ENCODE measurements around the gene LAMA5.

Gene LAMA5

DNA sequence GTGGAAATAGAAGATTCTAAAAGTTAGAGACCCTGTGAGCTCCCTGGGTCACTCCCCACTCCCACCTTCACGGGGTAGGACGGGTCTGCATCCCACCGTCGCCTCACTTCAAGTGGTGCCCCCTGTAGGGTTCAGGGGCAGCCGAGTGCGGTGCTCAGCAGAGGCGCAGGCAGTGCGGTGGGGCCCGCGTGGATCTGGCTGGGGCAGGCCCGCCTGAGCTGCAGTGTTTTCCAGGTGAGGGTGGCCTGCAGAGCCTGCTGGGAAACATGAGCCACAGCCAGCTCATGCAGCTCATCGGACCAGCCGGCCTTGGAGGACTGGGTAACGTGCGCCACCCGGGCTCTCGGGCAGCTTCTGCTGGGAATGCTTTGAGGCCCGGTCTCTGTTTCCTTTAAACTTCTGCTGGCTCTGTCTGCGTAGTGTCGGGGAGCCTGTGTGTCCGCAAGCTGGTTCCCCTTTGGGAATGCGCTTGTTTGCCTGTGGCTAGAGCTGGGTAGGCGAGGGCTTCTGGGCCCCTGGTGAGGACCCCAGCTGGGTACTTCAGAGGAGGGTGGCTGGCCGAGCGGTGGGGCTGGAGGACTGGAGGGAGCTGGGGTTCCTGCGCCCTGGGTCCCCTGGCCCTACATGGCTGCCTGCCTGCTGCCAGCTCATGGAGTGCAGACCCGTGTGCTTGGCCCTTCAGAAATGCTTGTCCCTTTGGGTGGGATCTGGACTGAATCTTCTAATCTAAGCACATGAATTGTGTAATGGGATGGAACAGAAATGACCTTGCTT is 60.5 kb downstream of the LAMA5 start:
- no peak overlapping the region for H3K4me3 ChIP-seq (ENCODE audit: low read length)
- DNase-seq (ENCODE audit: low read depth), result peak; percentile 70
- TF ChIP-seq, protein P1, sequence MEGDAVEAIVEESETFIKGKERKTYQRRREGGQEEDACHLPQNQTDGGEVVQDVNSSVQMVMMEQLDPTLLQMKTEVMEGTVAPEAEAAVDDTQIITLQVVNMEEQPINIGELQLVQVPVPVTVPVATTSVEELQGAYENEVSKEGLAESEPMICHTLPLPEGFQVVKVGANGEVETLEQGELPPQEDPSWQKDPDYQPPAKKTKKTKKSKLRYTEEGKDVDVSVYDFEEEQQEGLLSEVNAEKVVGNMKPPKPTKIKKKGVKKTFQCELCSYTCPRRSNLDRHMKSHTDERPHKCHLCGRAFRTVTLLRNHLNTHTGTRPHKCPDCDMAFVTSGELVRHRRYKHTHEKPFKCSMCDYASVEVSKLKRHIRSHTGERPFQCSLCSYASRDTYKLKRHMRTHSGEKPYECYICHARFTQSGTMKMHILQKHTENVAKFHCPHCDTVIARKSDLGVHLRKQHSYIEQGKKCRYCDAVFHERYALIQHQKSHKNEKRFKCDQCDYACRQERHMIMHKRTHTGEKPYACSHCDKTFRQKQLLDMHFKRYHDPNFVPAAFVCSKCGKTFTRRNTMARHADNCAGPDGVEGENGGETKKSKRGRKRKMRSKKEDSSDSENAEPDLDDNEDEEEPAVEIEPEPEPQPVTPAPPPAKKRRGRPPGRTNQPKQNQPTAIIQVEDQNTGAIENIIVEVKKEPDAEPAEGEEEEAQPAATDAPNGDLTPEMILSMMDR (IDR thresholded peaks at IDR 0.05; ENCODE audit: insufficient read depth, low read depth, low read length, missing control alignments), result no peak

DNA sequence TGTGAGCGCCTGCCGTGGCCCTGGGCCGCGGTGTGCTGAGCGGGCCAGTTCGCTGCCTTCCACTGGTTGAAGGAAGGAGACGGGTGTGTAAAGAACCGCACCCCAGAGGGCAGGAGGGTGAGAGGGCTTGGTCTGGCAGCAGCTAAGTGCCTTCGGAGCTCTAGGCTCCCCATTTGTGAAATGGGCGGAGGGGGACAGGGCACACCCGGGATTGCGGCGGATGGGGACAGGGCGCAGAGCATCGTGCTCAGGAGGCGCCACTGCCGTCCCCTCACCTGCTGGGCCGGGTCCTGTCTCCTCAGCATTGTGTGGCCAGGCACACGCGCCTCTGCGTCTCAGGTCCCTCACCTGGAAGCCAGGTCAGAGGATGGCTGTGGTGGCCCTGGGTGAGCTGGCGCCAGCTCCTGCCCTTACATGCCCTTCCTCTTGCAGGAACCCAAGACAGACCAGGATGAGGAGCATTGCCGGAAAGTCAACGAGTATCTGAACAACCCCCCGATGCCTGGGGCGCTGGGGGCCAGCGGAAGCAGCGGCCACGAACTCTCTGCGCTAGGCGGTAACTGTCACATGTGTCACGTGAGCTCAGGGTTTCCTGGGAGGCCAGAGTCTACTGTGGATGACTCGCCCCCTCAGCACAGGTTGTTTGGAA is 61.2 kb downstream of the LAMA5 start:
- no peak overlapping the region for H3K4me3 ChIP-seq (ENCODE audit: low read length)
- TF ChIP-seq, protein P1 (IDR thresholded peaks at IDR 0.05; ENCODE audit: insufficient read depth, low read depth, low read length, missing control alignments), result no peak
- DNase-seq (ENCODE audit: low read depth), result peak; percentile 60

DNA sequence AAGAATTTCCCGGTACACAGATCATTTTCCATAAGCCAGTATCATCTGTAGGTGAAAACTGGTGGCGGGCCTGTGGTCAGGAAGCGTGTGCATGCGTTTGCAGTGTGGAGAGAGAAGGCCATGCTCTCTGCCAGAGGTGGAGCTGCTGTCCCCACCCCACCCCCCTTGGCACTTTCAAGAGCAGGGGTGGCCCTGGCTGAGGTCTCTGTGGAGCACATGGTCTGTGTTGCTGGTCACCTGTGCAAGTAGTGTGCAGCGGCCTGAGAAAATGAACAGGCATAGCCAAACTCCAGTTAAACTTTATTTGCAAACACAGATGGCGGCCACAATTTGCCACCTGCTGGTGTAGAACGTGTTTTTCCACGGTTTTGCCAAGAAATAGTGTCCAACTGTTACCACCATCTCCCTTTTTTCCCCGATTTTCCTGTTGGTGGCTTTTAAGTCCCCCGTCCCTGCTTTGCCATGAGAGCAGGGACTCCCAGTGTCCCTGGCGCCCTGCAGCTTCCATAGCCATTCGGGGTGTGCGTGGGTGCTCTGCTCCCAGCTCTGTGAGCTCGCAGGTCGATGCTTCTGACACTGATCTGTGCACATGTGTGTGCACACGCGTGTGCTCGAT is 61.9 kb downstream of the LAMA5 start:
- peak; percentile 40 for DNase-seq (ENCODE audit: low read depth)
- H3K4me3 ChIP-seq (ENCODE audit: low read length), result peak overlapping the region; percentile 78
- TF ChIP-seq, protein P1 (IDR thresholded peaks at IDR 0.05; ENCODE audit: insufficient read depth, low read depth, low read length, missing control alignments), result no peak

DNA sequence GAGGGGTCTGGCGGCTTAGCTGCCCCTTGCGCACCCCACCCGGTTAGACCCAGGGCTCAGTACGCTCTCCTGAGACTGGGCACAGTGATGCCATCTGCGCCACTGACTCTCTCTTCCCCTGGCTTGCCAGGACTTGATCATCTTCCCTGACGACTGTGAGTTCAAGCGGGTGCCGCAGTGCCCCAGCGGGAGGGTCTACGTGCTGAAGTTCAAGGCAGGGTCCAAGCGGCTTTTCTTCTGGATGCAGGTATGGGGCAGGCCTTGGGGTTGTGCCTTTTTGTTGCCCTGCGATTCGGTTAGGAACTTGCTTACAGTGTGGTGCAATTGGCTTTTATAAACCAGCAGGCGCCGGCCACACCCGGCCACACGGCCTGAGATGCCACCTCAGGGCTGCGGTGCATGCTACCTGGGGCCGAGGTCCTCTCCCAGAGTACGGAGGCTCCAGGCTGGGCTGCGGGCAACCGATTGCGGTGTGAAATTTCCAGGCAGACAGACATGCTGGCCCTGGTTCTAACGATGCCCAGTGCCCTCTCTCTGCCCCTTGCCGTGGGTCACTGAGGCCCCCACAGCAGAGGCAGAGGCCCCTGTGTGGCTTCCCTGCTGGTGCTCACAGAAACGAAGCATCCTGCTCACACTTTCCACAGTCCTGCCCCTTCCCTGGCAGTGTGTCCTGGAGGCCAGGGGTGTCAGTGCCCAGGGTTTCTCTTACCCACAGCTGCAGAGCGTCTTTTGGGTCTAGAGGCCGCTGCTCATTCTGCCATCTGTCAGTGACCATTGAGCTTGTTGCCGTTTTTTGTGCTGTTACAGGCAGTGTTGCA is 62.6 kb downstream of the LAMA5 start:
- peak; percentile 59 for DNase-seq (ENCODE audit: low read depth)
- TF ChIP-seq, protein P1 (IDR thresholded peaks at IDR 0.05; ENCODE audit: insufficient read depth, low read depth, low read length, missing control alignments), result no peak
- H3K4me3 ChIP-seq (ENCODE audit: low read length), result peak overlapping the region; percentile 78

DNA sequence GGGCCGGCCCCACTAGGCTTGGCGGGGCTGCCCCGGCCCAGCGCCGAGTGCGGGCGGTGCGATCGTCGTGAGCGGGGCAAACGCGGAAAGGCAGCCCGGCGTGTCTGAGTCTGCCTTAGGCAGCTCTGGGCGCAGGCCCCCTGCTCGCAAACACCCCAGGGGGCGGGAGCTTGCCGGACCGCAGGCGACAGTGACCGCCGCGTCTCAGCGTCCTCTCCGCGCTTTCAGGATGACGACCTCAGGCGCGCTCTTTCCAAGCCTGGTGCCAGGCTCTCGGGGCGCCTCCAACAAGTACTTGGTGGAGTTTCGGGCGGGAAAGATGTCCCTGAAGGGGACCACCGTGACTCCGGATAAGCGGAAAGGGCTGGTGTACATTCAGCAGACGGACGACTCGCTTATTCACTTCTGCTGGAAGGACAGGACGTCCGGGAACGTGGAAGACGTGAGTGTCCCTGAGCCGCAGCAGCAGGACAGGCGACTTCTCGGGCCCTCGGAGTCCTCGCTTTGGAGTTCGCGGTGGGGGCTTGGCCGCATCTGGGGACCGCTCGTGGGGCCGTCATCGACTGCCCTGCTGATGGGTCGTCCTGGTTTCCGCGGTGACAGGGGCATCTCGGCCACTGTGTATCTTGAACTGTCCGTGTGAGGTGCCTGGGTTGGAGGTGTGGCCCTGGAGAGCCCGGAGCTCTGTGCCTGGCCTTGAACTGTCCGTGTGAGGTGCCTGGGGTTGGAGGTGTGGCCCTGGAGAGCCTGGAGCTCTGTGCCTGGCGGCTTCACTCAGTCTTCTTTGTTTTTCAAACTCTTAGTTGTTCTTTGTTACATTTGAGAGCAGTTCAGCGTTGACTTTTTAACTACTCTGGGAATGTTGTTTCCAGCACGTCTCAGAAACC is 63.5 kb downstream of the LAMA5 start:
- TF ChIP-seq, protein P1 (IDR thresholded peaks at IDR 0.05; ENCODE audit: insufficient read depth, low read depth, low read length, missing control alignments), result no peak
- peak overlapping the region; percentile 78 for H3K4me3 ChIP-seq (ENCODE audit: low read length)
- peak; percentile 41 for DNase-seq (ENCODE audit: low read depth)

DNA sequence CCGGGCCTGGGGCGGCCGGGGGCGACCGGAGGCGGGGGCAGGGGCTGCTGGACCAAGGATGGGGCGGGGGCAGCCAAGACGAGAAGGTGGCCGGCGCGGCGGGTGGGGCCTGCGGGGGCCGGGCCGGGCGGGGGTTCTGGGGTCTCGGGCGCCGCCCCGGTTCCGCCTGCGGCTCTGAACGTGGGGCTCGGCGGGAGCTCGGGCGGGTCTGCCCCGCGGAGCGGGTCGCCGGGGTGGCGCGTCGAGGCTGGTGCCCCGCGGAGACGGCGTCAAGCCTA is 64.1 kb downstream of the LAMA5 start:
- TF ChIP-seq, protein P1 (IDR thresholded peaks at IDR 0.05; ENCODE audit: insufficient read depth, low read depth, low read length, missing control alignments), result no peak
- H3K4me3 ChIP-seq (ENCODE audit: low read length), result peak overlapping the region; percentile 78
- no peak for DNase-seq (ENCODE audit: low read depth)

Measured in epithelial cell of esophagus (primary cell).